H1 (cell line): ENCODE results near the gene PINK1. TPM values are rescaled to one million over a fixed set of nuclear protein-coding genes. Genes with fewer than 3 reads are reported as not detected.

ENCODE experiments used
- KDM4A ChIP-seq: IDR thresholded peaks from one replicate; pipeline ENCODE4 v1.7.1; 2012; ENCODE audit warnings: low read depth, mild to moderate bottlenecking, moderate library complexity, low read length, inconsistent platforms; ENCODE audit not compliant: severe bottlenecking
- RAD21 ChIP-seq, 2 experiments: IDR thresholded peaks in 1 of 2; conservative IDR thresholded peaks in 1 of 2; 2 replicates each; pipeline ENCODE4 v1.6.1; 2011; ENCODE audit warnings: low read depth in 2 of 2, low read length in 2 of 2, improper control_type of control experiment in 1 of 2, inconsistent platforms in 1 of 2, mild to moderate bottlenecking in 1 of 2, moderate library complexity in 1 of 2
- polyA plus RNA-seq, 7 experiments: library from polyadenylated mRNA; depleted of rRNA in 3 of 7; stranded (reverse) in 5 of 7; unstranded in 2 of 7; fragments of >200 nt in 5 of 7; fragments of 200-250 nt in 2 of 7; gene quantifications; 1 replicate in 5 of 7; 2 replicates in 1 of 7; 4 replicates in 1 of 7; pipeline versions ENCODE4 v1.2.1 to v1.2.3, GENCODE V29; 2011 to 2013; ENCODE audit warnings: missing spikeins in 2 of 7, mixed read lengths in 2 of 7
- total RNA-seq: library from RNA; stranded (reverse); fragmentation: NEBNext Ultra II Directional; extraction: Animal tissue kit (Norgen Biotek cat#: 25700); gene quantifications from 2 replicates; pipeline ENCODE4 v1.2.1, GENCODE V29; 2021

The PINK1 gene
- total and polyA plus RNA-seq, 2 of the 8 experiments (the other 6 are each of a cell fraction or from before 2014, with no cell fraction given) = 16.1 to 19.3 TPM

DNA sequence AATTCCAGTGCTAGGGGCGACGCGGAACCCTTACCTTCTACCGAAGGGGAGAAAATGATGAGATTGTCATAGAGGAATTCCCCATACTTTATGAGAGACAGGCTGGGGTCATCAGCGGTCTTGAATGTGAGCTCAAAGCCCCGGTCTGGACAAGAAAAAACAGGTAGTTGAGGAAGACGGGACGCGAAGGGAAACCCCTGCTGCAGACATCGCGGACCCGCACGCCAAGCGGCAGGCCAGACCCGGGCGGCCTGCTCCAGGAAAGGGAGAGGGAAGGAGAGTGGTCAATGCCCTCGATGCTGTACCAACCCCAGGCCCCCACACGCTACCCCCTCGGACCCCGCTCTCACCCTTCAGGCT, 27.6 kb downstream of the PINK1 start (continued):
- TF ChIP-seq RAD21 (IDR thresholded peaks at IDR 0.05 in 1 of 2, conservative IDR thresholded peaks at IDR 0.05 in 1 of 2; ENCODE audit: low read depth in 2 of 2, low read length in 2 of 2) (no peak), KDM4A (no peak)
